Breast epithelium (tissue), 3 donors: ENCODE data around the gene PRR11.
"Not testable (repeated sequence)": the region's sequence is repeated elsewhere in the genome, so short reads cannot be mapped to it uniquely, and the experiment has no call there.

Source experiments
- CTCF ChIP-seq, 3 donors: fragments of 450-650 bp; IDR thresholded peaks; one replicate each; pipeline ENCODE4 v1.5.1; 2016 to 2017; ENCODE audit warnings: antibody characterized with exemption in 3 of 3, mild to moderate bottlenecking in 3 of 3, moderate library complexity in 3 of 3
- POLR2AphosphoS5 ChIP-seq, 3 donors: sonication (generic); formaldehyde crosslinking; IDR thresholded peaks; one replicate each; pipeline ENCODE4 v1.6.1; 2017; ENCODE audit warnings: antibody characterized with exemption in 3 of 3

DNA sequence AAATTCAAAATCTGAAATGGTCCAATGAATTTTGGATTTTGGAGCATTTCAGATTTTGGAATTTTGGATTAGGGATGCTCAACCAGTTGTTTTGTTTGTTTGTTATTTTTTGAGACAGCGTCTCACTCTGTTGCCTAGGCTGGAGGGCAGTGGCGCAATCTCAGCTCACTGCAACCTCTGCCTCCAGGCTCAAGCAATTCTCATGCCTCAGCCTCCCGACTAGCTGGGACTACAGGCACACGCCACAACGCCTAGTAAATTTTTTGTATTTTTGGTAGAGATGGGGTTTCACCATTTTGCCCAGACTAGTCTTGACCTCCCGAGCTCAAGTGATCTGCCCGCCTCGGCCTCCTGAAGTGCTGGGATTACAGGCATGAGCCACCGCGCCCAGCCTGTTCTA is 17.2 kb upstream of the PRR11 start:
- not testable (repeated sequence) for TF ChIP-seq POLR2AphosphoS5, CTCF (IDR thresholded peaks at IDR 0.05)
